Activated CD8-positive, alpha-beta T cell treated with anti-CD3 and anti-CD28 coated beads for 36 hours (primary cell): ENCODE results near the gene MOV10L1. TPM values are rescaled to one million over a fixed set of nuclear protein-coding genes. Genes with fewer than 3 reads are reported as not detected.

Experiments
- ATAC-seq: fragments of 200-7000 bp; cut with Tn5 transposase; one replicate; pipeline ENCODE4 v1.10.0; 2021; ENCODE audit warnings: mild to moderate bottlenecking, moderate library complexity
- CTCF ChIA-PET: fragments of 350-600 bp; sonication (Branson Sonifier 250); formaldehyde crosslinking; loops from one replicate; lab custom pipeline; 2021; ENCODE audit warnings: antibody characterized with exemption; lab: Charles Lee
- POLR2A ChIA-PET: fragments of 350-600 bp; sonication (Branson Sonifier 250); formaldehyde crosslinking; loops from one replicate; lab custom pipeline; 2021; ENCODE audit warnings: antibody characterized with exemption; lab: Charles Lee
- DNase-seq: peaks from one replicate; pipeline ENCODE4 v3.0.0-alpha.2; 2020
- H3K27ac Mint-ChIP-seq: one replicate; pipeline ENCODE4 v1.8.0; 2021; ENCODE audit warnings: mild to moderate bottlenecking, mixed read lengths
- H3K27me3 Mint-ChIP-seq: one replicate; pipeline ENCODE4 v1.8.0; 2021; ENCODE audit warnings: mixed read lengths
- H3K36me3 Mint-ChIP-seq: one replicate; pipeline ENCODE4 v1.8.0; 2021; ENCODE audit warnings: low read depth, mixed read lengths
- H3K4me1 Mint-ChIP-seq: one replicate; pipeline ENCODE4 v1.8.0; 2021; ENCODE audit warnings: low read depth, mixed read lengths
- H3K4me3 Mint-ChIP-seq: one replicate; pipeline ENCODE4 v1.8.0; 2021; ENCODE audit warnings: mild to moderate bottlenecking, moderate library complexity, mixed read lengths
- H3K9me3 Mint-ChIP-seq: one replicate; pipeline ENCODE4 v1.8.0; 2021; ENCODE audit warnings: mixed read lengths
- CTCF ChIP-seq: fragments of 200-600 bp; IDR thresholded peaks from one replicate; pipeline ENCODE4 v1.8.0; 2022; ENCODE audit warnings: antibody characterized with exemption, mild to moderate bottlenecking
- intact Hi-C: fragments of 100-400 bp; cut with micrococcal nuclease; formaldehyde crosslinking; loops from one replicate; pipeline ENCODE4 v1.10.0; 2022
- total RNA-seq, 2 experiments: library from RNA; stranded (reverse); gene quantifications; one replicate each; pipeline ENCODE4 v1.2.3, GENCODE V29; 2021

Gene MOV10L1
- total RNA-seq, 2 experiments from 2014 or later = 0.34 TPM; not detected in 1

GRCh38 chr22:50121202-50121740 lies 31.5 kb downstream of the MOV10L1 start:
- CTCF ChIA-PET = no interaction called here
- H3K36me3 Mint-ChIP-seq = no peaks in the 10 kb centered on the region
- POLR2A ChIA-PET = no interaction called here
- intact Hi-C loops = no loop called here
- H3K4me3 Mint-ChIP-seq = no peak overlapping the region
- no peak overlapping the region for H3K27ac Mint-ChIP-seq
- TF ChIP-seq CTCF = no peak
- ATAC-seq (no peak), DNase-seq (no peak)
- H3K9me3 Mint-ChIP-seq = peaks cover 15% of the 10 kb centered on the region
- H3K4me1 Mint-ChIP-seq = no peaks in the 10 kb centered on the region
- peaks cover 1% of the 10 kb centered on the region for H3K27me3 Mint-ChIP-seq

- Mint-ChIP-seq H3K4me1 (no peaks in the 10 kb centered on the region), H3K27ac (no peak overlapping the region), H3K27me3 (peaks cover 1% of the 10 kb centered on the region), H3K36me3 (no peaks in the 10 kb centered on the region), H3K9me3 (peaks cover 15% of the 10 kb centered on the region), H3K4me3 (no peak overlapping the region)
- intact Hi-C loops = no loop called here
- no peak for DNase-seq
- POLR2A ChIA-PET = interaction anchor here (0.9 kb wide), 1 partner anchor 12 kb away, joined by 3 read pairs; no protein-coding TSS in a partner anchor
- no peak for TF ChIP-seq CTCF
- CTCF ChIA-PET = interaction anchor here (0.6 kb wide), 1 partner anchor 356 kb away, joined by 3 read pairs; no protein-coding TSS in a partner anchor
- no peak for ATAC-seq
Measured at GRCh38 chr22:50123119-50123518, 33.3 kb downstream of the MOV10L1 start.

- Mint-ChIP-seq H3K4me3 (no peak overlapping the region), H3K36me3 (no peaks in the 10 kb centered on the region), H3K9me3 (peaks cover 15% of the 10 kb centered on the region), H3K27ac (no peak overlapping the region), H3K27me3 (peaks cover 4% of the 10 kb centered on the region), H3K4me1 (no peaks in the 10 kb centered on the region)
- ATAC-seq (no peak), DNase-seq (no peak)
- ChIA-PET CTCF (interaction anchor here (1.2 to 2.1 kb wide), 2 partner anchors 12 to 24 kb away, joined by 3 to 5 read pairs; no protein-coding TSS in a partner anchor), POLR2A (interaction anchor here (1.3 kb wide), 1 partner anchor 8 kb away, joined by 3 read pairs; no protein-coding TSS in a partner anchor)
- no peak for TF ChIP-seq CTCF
- intact Hi-C loops = no loop called here
Measured at GRCh38 chr22:50125029-50125428, 35.2 kb downstream of the MOV10L1 start.

- H3K9me3 Mint-ChIP-seq = peaks cover 3% of the 10 kb centered on the region
- no peak overlapping the region for H3K4me3 Mint-ChIP-seq
- no peaks in the 10 kb centered on the region for H3K36me3 Mint-ChIP-seq
- peaks cover 19% of the 10 kb centered on the region for H3K27me3 Mint-ChIP-seq
- no peak overlapping the region for H3K27ac Mint-ChIP-seq
- no peak for TF ChIP-seq CTCF
- ChIA-PET CTCF (interaction anchor here (1.3 to 1.5 kb wide), 2 partner anchors 20 to 99 kb away, joined by 3 read pairs; no protein-coding TSS in a partner anchor), POLR2A (no interaction called here)
- ATAC-seq = no peak
- no peak for DNase-seq
- no peaks in the 10 kb centered on the region for H3K4me1 Mint-ChIP-seq
- intact Hi-C loops = no loop called here
Measured at GRCh38 chr22:50129121-50129736, 39.4 kb downstream of the MOV10L1 start.

- peaks cover 24% of the 10 kb centered on the region for H3K27me3 Mint-ChIP-seq
- intact Hi-C loops = no loop called here
- no peak overlapping the region for H3K27ac Mint-ChIP-seq
- no peaks in the 10 kb centered on the region for H3K9me3 Mint-ChIP-seq
- ChIA-PET POLR2A (no interaction called here), CTCF (no interaction called here)
- no peaks in the 10 kb centered on the region for H3K4me1 Mint-ChIP-seq
- no peak for ATAC-seq
- DNase-seq = no peak
- no peaks in the 10 kb centered on the region for H3K36me3 Mint-ChIP-seq
- no peak overlapping the region for H3K4me3 Mint-ChIP-seq
- no peak for TF ChIP-seq CTCF
Measured at GRCh38 chr22:50131894-50132293, 42.1 kb downstream of the MOV10L1 start.
